Caco-2 (cell line): ENCODE results near the gene KCNH2. TPM values are rescaled to one million over a fixed set of nuclear protein-coding genes. Genes with fewer than 3 reads are reported as not detected.

ENCODE experiments used
- BruUV-seq: library from RNA; stranded (reverse); fragments of 400-500 nt; replicated peaks from 2 replicates; lab custom pipeline; 2021; lab: Mats Ljungman, UMichigan
- CTCF ChIA-PET: fragments of 300-600 bp; sonication (Branson Sonifier 250); formaldehyde crosslinking; loops from one replicate; lab custom pipeline; 2022; ENCODE audit warnings: antibody characterized with exemption; lab: Charles Lee
- POLR2A ChIA-PET: fragments of 300-600 bp; sonication (Branson Sonifier 250); formaldehyde crosslinking; loops from one replicate; lab custom pipeline; 2022; ENCODE audit warnings: antibody characterized with exemption; lab: Charles Lee
- DNase-seq, 2 experiments: peaks; one replicate each; pipeline versions ENCODE4 v3.0.0 to v3.0.0-alpha.2; 2020 to 2022
- H3K27me3 ChIP-seq: replicated peaks from 2 replicates; pipeline ENCODE4 v1.6.0; 2011; ENCODE audit warnings: low read length; ENCODE audit not compliant: control insufficient read depth, insufficient read depth
- H3K36me3 ChIP-seq: 2 replicates; pipeline ENCODE4 v1.5.1; 2011; ENCODE audit warnings: low read length; ENCODE audit not compliant: control insufficient read depth, insufficient read depth
- H3K4me1 ChIP-seq: fragments of 250-450 bp; sonication (Bioruptor Pico); 2 replicates; pipeline ENCODE4 v1.5.1; 2020; ENCODE audit warnings: mild to moderate bottlenecking
- H3K4me3 ChIP-seq: 2 replicates; pipeline ENCODE4 v1.5.1; 2011; ENCODE audit warnings: low read depth, mild to moderate bottlenecking, control low read depth, low read length
- H3K9me3 ChIP-seq: fragments of 250-450 bp; sonication (Bioruptor Pico); 2 replicates; pipeline ENCODE4 v1.5.1; 2020; ENCODE audit warnings: mild to moderate bottlenecking, moderate library complexity
- H3K27ac Mint-ChIP-seq: one replicate; pipeline ENCODE4 v1.8.0; 2022; ENCODE audit warnings: mixed read lengths; ENCODE audit not compliant: unreplicated experiment
- H3K27me3 Mint-ChIP-seq: one replicate; pipeline ENCODE4 v1.8.0; 2022; ENCODE audit warnings: mixed read lengths; ENCODE audit not compliant: insufficient read depth, unreplicated experiment
- H3K36me3 Mint-ChIP-seq: one replicate; pipeline ENCODE4 v1.8.0; 2022; ENCODE audit warnings: mild to moderate bottlenecking, mixed read lengths; ENCODE audit not compliant: insufficient read depth, unreplicated experiment
- H3K4me1 Mint-ChIP-seq: one replicate; pipeline ENCODE4 v1.8.0; 2022; ENCODE audit warnings: low read depth, mixed read lengths; ENCODE audit not compliant: unreplicated experiment
- H3K4me3 Mint-ChIP-seq: one replicate; pipeline ENCODE4 v1.8.0; 2022; ENCODE audit warnings: mild to moderate bottlenecking, moderate library complexity, mixed read lengths; ENCODE audit not compliant: unreplicated experiment
- H3K9me3 Mint-ChIP-seq: one replicate; pipeline ENCODE4 v1.8.0; 2022; ENCODE audit warnings: mixed read lengths; ENCODE audit not compliant: unreplicated experiment
- CTCF ChIP-seq, 2 experiments: fragments of 200-600 bp in 1 of 2; IDR thresholded peaks; 1 replicate in 1 of 2; 2 replicates in 1 of 2; pipeline versions ENCODE4 v1.5.1 to v1.8.0; 2011 to 2022; ENCODE audit warnings: antibody characterized with exemption in 1 of 2, control low read depth in 1 of 2, inconsistent platforms in 1 of 2, low read depth in 1 of 2, low read length in 1 of 2, mild to moderate bottlenecking in 1 of 2, moderate library complexity in 1 of 2; ENCODE audit not compliant: insufficient read depth in 1 of 2, severe bottlenecking in 1 of 2, unreplicated experiment in 1 of 2
- intact Hi-C: fragments of 100-400 bp; cut with micrococcal nuclease; formaldehyde crosslinking; loops from one replicate; pipeline ENCODE4 v1.10.0; 2022; ENCODE audit not compliant: unreplicated experiment
- total RNA-seq: library from RNA; stranded (reverse); gene quantifications from 2 replicates; pipeline ENCODE4 v1.2.3, GENCODE V29; 2022

Gene KCNH2
- total RNA-seq, 1 experiment from 2014 or later: 0.66 TPM

- POLR2A ChIA-PET: interaction anchor here (0.5 kb wide), 1 partner anchor 12 kb away, joined by 3 read pairs; no protein-coding TSS in a partner anchor
- Histone ChIP-seq H3K27me3 (no peaks in the 10 kb centered on the region), H3K4me1 (peaks cover 16% of the 10 kb centered on the region), H3K9me3 (no peaks in the 10 kb centered on the region), H3K4me3 (peak overlapping the region; percentile 72), H3K36me3 (no peaks in the 10 kb centered on the region)
- peaks cover 11% of the 10 kb centered on the region for H3K4me1 Mint-ChIP-seq
- intact Hi-C loops: no loop called here
- H3K36me3 Mint-ChIP-seq: peaks cover 7% of the 10 kb centered on the region
- H3K4me3 Mint-ChIP-seq: peak overlapping the region; percentile 77
- DNase-seq: peak in 1 of 2 experiments; percentile 60
- TF ChIP-seq CTCF (IDR thresholded peaks at IDR 0.05; ENCODE audit: insufficient read depth in 1 of 2, low read depth in 1 of 2, low read length in 1 of 2, severe bottlenecking in 1 of 2, unreplicated experiment in 1 of 2): peak; percentile 47 to 60
- peaks cover 10% of the 10 kb centered on the region for H3K27me3 Mint-ChIP-seq
- no peaks in the 10 kb centered on the region for H3K9me3 Mint-ChIP-seq
- no TSS peak for BruUV-seq
- CTCF ChIA-PET: interaction anchor here (0.5 to 1.2 kb wide), 4 partner anchors 46 to 88 kb away, joined by 3 to 5 read pairs (median 4); partner anchors contain the start of gene ABCB8
- no peak overlapping the region for H3K27ac Mint-ChIP-seq
Measured at GRCh38 chr7:150974468-150975391, 3.4 kb downstream of the KCNH2 start.

- CTCF ChIA-PET: no interaction called here
- peaks cover 10% of the 10 kb centered on the region for H3K27me3 Mint-ChIP-seq
Measured at GRCh38 chr7:150973571-150974451, 4.3 kb downstream of the KCNH2 start.

More at GRCh38 chr7:150973571-150974451, 4.3 kb downstream of the KCNH2 start:
- Mint-ChIP-seq H3K4me1 (peaks cover 8% of the 10 kb centered on the region), H3K36me3 (peaks cover 4% of the 10 kb centered on the region), H3K27ac (no peak overlapping the region), H3K4me3 (peak overlapping the region; percentile 77), H3K9me3 (no peaks in the 10 kb centered on the region)
- H3K9me3 ChIP-seq: no peaks in the 10 kb centered on the region
- POLR2A ChIA-PET: interaction anchor here (0.5 kb wide), 1 partner anchor 12 kb away, joined by 3 read pairs; no protein-coding TSS in a partner anchor
- TF ChIP-seq CTCF (IDR thresholded peaks at IDR 0.05; ENCODE audit: insufficient read depth in 1 of 2, low read depth in 1 of 2, low read length in 1 of 2, severe bottlenecking in 1 of 2, unreplicated experiment in 1 of 2): no peak
- no peaks in the 10 kb centered on the region for H3K27me3 ChIP-seq
- H3K4me3 ChIP-seq: peak overlapping the region; percentile 72
- H3K4me1 ChIP-seq: peaks cover 16% of the 10 kb centered on the region
- no peaks in the 10 kb centered on the region for H3K36me3 ChIP-seq
- intact Hi-C loops: no loop called here
- BruUV-seq: no TSS peak
- DNase-seq: no peak
